Measurements from ENCODE around the gene FAM24A.

Gene FAM24A

DNA sequence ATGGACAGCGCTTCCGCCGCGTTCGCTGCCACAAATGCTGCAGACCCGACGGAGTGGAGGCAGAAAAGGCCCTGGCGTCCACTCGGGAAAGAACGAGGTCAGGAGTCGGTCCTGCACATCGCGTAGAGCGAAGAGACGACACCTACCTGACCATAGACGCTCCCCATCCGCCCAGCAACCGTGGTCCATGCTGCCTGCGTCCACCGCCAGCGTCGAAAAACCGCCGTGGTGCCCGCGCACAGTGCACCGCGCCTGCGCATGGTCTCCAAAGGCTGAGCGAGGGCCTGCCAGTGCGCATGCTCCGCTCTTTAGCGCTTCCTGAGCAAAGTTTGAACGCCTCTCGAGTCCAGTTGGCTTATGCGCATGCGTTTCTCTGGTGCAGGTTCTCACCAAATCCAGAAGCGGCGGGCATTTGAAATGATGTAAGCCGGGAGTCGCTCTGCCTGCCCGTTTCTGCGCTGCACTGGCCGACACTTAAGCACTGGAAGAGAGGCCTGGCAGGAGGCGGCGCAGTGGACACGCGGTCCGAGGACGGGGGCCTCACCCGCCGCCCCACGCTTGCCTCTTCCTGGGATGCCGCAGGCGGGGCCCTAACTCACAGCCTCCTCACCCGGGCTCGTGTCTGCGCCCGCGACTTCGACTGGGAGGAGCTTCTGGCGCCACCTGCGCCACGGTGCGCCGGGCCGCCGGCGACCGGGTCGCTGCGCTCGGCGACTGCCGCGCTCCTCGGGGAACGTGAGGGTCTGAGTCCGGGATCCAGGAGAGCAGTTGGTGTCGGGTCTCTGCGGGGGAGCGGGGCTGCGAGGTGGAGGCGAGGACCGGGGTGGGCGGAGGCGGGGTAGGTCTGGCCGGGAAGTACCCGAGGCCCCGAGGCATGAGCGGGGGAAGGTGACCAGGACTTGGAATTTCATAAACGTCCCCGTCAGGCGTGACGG lies 30.8 kb upstream of the FAM24A start, which contains the start of gene FAM24B (continued):
- TF ChIP-seq, protein P1, sequence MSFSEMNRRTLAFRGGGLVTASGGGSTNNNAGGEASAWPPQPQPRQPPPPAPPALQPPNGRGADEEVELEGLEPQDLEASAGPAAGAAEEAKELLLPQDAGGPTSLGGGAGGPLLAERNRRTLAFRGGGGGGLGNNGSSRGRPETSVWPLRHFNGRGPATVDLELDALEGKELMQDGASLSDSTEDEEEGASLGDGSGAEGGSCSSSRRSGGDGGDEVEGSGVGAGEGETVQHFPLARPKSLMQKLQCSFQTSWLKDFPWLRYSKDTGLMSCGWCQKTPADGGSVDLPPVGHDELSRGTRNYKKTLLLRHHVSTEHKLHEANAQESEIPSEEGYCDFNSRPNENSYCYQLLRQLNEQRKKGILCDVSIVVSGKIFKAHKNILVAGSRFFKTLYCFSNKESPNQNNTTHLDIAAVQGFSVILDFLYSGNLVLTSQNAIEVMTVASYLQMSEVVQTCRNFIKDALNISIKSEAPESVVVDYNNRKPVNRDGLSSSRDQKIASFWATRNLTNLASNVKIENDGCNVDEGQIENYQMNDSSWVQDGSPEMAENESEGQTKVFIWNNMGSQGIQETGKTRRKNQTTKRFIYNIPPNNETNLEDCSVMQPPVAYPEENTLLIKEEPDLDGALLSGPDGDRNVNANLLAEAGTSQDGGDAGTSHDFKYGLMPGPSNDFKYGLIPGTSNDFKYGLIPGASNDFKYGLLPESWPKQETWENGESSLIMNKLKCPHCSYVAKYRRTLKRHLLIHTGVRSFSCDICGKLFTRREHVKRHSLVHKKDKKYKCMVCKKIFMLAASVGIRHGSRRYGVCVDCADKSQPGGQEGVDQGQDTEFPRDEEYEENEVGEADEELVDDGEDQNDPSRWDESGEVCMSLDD (tag by site-specific recombination; IDR thresholded peaks at IDR 0.05) = no peak
- TF ChIP-seq ZNF266 (tag by site-specific recombination; IDR thresholded peaks at IDR 0.05; ENCODE audit: low read depth) (no peak), KLF10 (tag by site-specific recombination; IDR thresholded peaks at IDR 0.05) (no peak; the same call in 1 of the 2 replicates), ZNF530 (tag by site-specific recombination; IDR thresholded peaks at IDR 0.05; ENCODE audit: low read depth) (no peak), ZFP37 (tag by site-specific recombination; IDR thresholded peaks at IDR 0.05) (peak; percentile 52), YY1 (tag by site-specific recombination; IDR thresholded peaks at IDR 0.05) (peak; percentile 30; the same call in 1 of the 2 replicates), ZNF654 (tag by site-specific recombination; IDR thresholded peaks at IDR 0.05; ENCODE audit: low read depth) (no peak), ZNF670 (tag by site-specific recombination; IDR thresholded peaks at IDR 0.05; ENCODE audit: low read depth) (no peak), ZNF140 (tag by site-specific recombination; IDR thresholded peaks at IDR 0.05) (no peak), ZNF791 (tag by site-specific recombination; IDR thresholded peaks at IDR 0.05) (no peak), ZBTB1 (tag by site-specific recombination; IDR thresholded peaks at IDR 0.05) (no peak), ZFP3 (tag by site-specific recombination; IDR thresholded peaks at IDR 0.05; ENCODE audit: low read depth) (no peak), ZIC2 (tag by site-specific recombination; IDR thresholded peaks at IDR 0.05) (peak; percentile 75), BCL11A (tag by site-specific recombination; IDR thresholded peaks at IDR 0.05; ENCODE audit: low read depth) (no peak), ZNF830 (tag by site-specific recombination; IDR thresholded peaks at IDR 0.05; ENCODE audit: low read depth) (no peak), ZNF596 (tag by site-specific recombination; IDR thresholded peaks at IDR 0.05) (no peak), ZNF585B (tag by site-specific recombination; IDR thresholded peaks at IDR 0.05) (no peak), ZNF169 (tag by site-specific recombination; IDR thresholded peaks at IDR 0.05) (no peak), MYNN (tag by site-specific recombination; IDR thresholded peaks at IDR 0.05; ENCODE audit: borderline replicate concordance) (no peak), KLF7 (tag by site-specific recombination; IDR thresholded peaks at IDR 0.05; ENCODE audit: borderline replicate concordance) (no peak), ZNF48 (tag by site-specific recombination; IDR thresholded peaks at IDR 0.05) (no peak), ZNF404 (tag by site-specific recombination; IDR thresholded peaks at IDR 0.05) (no peak), ZNF239 (tag by site-specific recombination; IDR thresholded peaks at IDR 0.05) (no peak), HOXC10 (CRISPR knock-in tag; IDR thresholded peaks at IDR 0.05) (no peak), ZNF221 (tag by site-specific recombination; IDR thresholded peaks at IDR 0.05; ENCODE audit: borderline replicate concordance) (no peak)
- TF ChIP-seq, protein P2, sequence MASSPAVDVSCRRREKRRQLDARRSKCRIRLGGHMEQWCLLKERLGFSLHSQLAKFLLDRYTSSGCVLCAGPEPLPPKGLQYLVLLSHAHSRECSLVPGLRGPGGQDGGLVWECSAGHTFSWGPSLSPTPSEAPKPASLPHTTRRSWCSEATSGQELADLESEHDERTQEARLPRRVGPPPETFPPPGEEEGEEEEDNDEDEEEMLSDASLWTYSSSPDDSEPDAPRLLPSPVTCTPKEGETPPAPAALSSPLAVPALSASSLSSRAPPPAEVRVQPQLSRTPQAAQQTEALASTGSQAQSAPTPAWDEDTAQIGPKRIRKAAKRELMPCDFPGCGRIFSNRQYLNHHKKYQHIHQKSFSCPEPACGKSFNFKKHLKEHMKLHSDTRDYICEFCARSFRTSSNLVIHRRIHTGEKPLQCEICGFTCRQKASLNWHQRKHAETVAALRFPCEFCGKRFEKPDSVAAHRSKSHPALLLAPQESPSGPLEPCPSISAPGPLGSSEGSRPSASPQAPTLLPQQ (tag by site-specific recombination; IDR thresholded peaks at IDR 0.05) = peak; percentile 77
- TF ChIP-seq, protein P3, sequence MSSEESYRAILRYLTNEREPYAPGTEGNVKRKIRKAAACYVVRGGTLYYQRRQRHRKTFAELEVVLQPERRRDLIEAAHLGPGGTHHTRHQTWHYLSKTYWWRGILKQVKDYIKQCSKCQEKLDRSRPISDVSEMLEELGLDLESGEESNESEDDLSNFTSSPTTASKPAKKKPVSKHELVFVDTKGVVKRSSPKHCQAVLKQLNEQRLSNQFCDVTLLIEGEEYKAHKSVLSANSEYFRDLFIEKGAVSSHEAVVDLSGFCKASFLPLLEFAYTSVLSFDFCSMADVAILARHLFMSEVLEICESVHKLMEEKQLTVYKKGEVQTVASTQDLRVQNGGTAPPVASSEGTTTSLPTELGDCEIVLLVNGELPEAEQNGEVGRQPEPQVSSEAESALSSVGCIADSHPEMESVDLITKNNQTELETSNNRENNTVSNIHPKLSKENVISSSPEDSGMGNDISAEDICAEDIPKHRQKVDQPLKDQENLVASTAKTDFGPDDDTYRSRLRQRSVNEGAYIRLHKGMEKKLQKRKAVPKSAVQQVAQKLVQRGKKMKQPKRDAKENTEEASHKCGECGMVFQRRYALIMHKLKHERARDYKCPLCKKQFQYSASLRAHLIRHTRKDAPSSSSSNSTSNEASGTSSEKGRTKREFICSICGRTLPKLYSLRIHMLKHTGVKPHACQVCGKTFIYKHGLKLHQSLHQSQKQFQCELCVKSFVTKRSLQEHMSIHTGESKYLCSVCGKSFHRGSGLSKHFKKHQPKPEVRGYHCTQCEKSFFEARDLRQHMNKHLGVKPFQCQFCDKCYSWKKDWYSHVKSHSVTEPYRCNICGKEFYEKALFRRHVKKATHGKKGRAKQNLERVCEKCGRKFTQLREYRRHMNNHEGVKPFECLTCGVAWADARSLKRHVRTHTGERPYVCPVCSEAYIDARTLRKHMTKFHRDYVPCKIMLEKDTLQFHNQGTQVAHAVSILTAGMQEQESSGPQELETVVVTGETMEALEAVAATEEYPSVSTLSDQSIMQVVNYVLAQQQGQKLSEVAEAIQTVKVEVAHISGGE (tag by site-specific recombination; conservative IDR thresholded peaks at IDR 0.05; ENCODE audit: low read depth) = peak; percentile 45; the same call in 1 of the 2 replicates
- TF ChIP-seq, protein P4, sequence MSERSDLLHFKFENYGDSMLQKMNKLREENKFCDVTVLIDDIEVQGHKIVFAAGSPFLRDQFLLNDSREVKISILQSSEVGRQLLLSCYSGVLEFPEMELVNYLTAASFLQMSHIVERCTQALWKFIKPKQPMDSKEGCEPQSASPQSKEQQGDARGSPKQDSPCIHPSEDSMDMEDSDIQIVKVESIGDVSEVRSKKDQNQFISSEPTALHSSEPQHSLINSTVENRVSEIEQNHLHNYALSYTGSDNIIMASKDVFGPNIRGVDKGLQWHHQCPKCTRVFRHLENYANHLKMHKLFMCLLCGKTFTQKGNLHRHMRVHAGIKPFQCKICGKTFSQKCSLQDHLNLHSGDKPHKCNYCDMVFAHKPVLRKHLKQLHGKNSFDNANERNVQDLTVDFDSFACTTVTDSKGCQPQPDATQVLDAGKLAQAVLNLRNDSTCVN (tag by site-specific recombination; optimal IDR thresholded peaks at IDR 0.05) = peak; percentile 85
